HL-60 (cell line): ENCODE results near the gene SCYL1.

Experiments used
- DNase-seq, 2 experiments: peaks; one replicate each; pipeline ENCODE4 v3.0.0-alpha.2; 2010 to 2020; ENCODE audit warnings: low read depth in 1 of 2, low spot score in 1 of 2
- H3K27ac ChIP-seq: fragments of 250-450 bp; sonication (Bioruptor Pico); replicated peaks from 2 replicates; pipeline ENCODE4 v1.5.1; 2020; ENCODE audit warnings: mild to moderate bottlenecking, moderate library complexity
- H3K27me3 ChIP-seq: fragments of 250-450 bp; sonication (Bioruptor Pico); 2 replicates; pipeline ENCODE4 v1.5.1; 2021; ENCODE audit warnings: mild to moderate bottlenecking, moderate library complexity; ENCODE audit not compliant: insufficient read depth, poor library complexity, severe bottlenecking
- H3K4me3 ChIP-seq: replicated peaks from 2 replicates; pipeline ENCODE4 v1.5.1; 2011; ENCODE audit warnings: mild to moderate bottlenecking, control low read depth, low read length; ENCODE audit not compliant: insufficient read depth
- GABPA ChIP-seq: IDR thresholded peaks from 2 replicates; pipeline ENCODE4 v1.6.1; 2012; ENCODE audit warnings: low read depth
- POLR2AphosphoS5 ChIP-seq: IDR thresholded peaks from 2 replicates; pipeline ENCODE4 v1.6.1; 2012; ENCODE audit warnings: low read depth
- REST ChIP-seq: IDR thresholded peaks from 2 replicates; pipeline ENCODE4 v1.6.1; 2012; ENCODE audit warnings: low read depth; ENCODE audit not compliant: insufficient replicate concordance
- SPI1 ChIP-seq: IDR thresholded peaks from 2 replicates; pipeline ENCODE4 v1.6.1; 2012; ENCODE audit warnings: low read depth, mild to moderate bottlenecking, borderline replicate concordance
- TF ChIP-seq, protein P1 (sequence below): IDR thresholded peaks from one replicate; pipeline ENCODE4 v1.5.1; 2011; ENCODE audit warnings: low read length, control low read depth, inconsistent platforms; ENCODE audit not compliant: insufficient read depth

The SCYL1 gene

DNA sequence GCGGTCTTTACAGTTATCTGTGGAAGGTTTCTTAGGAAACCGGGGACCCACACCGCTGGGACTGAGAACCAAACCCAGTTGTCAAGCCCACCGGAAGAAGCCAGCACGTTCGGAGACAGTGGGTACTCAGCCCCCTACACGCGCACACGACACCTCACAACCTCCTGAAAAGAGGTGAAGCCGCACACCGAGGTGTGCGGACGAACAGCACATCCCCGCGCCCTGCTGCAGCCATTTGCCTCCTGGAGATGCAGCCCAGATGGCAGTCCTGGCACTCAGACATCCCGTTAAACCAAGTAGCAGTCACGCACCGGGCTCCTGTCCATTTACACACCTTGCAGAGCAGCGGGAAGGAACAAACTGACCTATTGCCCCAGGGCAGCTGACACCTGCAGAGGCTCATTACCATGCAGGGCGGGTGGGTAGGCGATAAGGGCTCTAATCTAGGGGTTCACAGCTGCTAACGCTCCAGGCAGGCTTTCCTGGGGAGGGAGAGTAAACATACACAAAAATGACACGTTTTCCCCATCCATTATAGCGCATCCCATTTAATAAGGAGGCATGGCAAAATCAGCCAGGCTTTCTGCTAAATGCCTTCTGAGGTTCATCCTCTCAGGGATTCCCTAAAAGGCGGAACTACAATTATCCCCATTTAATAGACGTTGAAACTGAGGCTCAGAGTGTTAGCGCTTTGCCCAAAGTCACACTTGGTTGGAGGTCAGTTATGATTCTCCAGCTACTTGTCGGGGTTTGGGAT lies 50.1 kb downstream of the SCYL1 start:
- no peak; the same call in 1 of the 2 replicates for TF ChIP-seq POLR2AphosphoS5
- TF ChIP-seq SPI1, result no peak
- TF ChIP-seq, protein P1, sequence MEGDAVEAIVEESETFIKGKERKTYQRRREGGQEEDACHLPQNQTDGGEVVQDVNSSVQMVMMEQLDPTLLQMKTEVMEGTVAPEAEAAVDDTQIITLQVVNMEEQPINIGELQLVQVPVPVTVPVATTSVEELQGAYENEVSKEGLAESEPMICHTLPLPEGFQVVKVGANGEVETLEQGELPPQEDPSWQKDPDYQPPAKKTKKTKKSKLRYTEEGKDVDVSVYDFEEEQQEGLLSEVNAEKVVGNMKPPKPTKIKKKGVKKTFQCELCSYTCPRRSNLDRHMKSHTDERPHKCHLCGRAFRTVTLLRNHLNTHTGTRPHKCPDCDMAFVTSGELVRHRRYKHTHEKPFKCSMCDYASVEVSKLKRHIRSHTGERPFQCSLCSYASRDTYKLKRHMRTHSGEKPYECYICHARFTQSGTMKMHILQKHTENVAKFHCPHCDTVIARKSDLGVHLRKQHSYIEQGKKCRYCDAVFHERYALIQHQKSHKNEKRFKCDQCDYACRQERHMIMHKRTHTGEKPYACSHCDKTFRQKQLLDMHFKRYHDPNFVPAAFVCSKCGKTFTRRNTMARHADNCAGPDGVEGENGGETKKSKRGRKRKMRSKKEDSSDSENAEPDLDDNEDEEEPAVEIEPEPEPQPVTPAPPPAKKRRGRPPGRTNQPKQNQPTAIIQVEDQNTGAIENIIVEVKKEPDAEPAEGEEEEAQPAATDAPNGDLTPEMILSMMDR, result no peak
- TF ChIP-seq REST, result no peak
- TF ChIP-seq GABPA, result no peak
- H3K4me3 ChIP-seq, result peak overlapping the region; percentile 81
- no peaks in the 10 kb centered on the region for H3K27me3 ChIP-seq
- peak in 1 of 2 experiments; percentile 36 for DNase-seq
- peak overlapping the region; percentile 91 for H3K27ac ChIP-seq

GRCh38 chr11:65575568-65576231 lies 50.8 kb downstream of the SCYL1 start, which contains the start of gene EHBP1L1:
Gene EHBP1L1 (plus strand): TSS chr11:65576053. CDS start chr11:65576303, 250 bp downstream.
- peak; percentile 86 to 92 for DNase-seq
- H3K27ac ChIP-seq, result peak within 1 kb of the TSS; percentile 91

More at GRCh38 chr11:65575568-65576231, 50.8 kb downstream of the SCYL1 start, which contains the start of gene EHBP1L1:
- TF ChIP-seq, protein P1, result no peak
- TF ChIP-seq GABPA (no peak), REST (peak; percentile 34), SPI1 (peak; percentile 75; the same call in 1 of the 2 replicates), POLR2AphosphoS5 (peak; percentile 69)
- Histone ChIP-seq H3K27me3 (no peaks in the 10 kb centered on the region), H3K4me3 (peak within 1 kb of the TSS; percentile 81)
